Activated naive CD8-positive, alpha-beta T cell treated with anti-CD3 and anti-CD28 coated beads for 36 hours (primary cell): ENCODE data around the gene DLX3. TPM values are rescaled to one million over a fixed set of nuclear protein-coding genes. Genes with fewer than 3 reads are reported as not detected.

Experiments used
- DNase-seq: peaks from one replicate; pipeline ENCODE4 v3.0.0; 2021
- H3K27ac Mint-ChIP-seq: one replicate; pipeline ENCODE4 v1.8.0; 2022; ENCODE audit warnings: mild to moderate bottlenecking, moderate library complexity, mixed read lengths
- H3K27me3 Mint-ChIP-seq: one replicate; pipeline ENCODE4 v1.8.0; 2022; ENCODE audit warnings: mild to moderate bottlenecking, mixed read lengths
- H3K36me3 Mint-ChIP-seq: one replicate; pipeline ENCODE4 v1.8.0; 2021; ENCODE audit warnings: mild to moderate bottlenecking, mixed read lengths
- H3K4me1 Mint-ChIP-seq: one replicate; pipeline ENCODE4 v1.8.0; 2021; ENCODE audit warnings: mixed read lengths
- H3K4me3 Mint-ChIP-seq: one replicate; pipeline ENCODE4 v1.8.0; 2022; ENCODE audit warnings: mild to moderate bottlenecking, moderate library complexity, mixed read lengths
- H3K9me3 Mint-ChIP-seq: one replicate; pipeline ENCODE4 v1.8.0; 2022; ENCODE audit warnings: mixed read lengths
- total RNA-seq, 2 experiments: library from RNA; stranded (reverse); gene quantifications; one replicate each; pipeline ENCODE4 v1.2.3, GENCODE V29; 2021

The DLX3 gene
- total RNA-seq, 2 experiments from 2014 or later = 0.16 to 0.19 TPM

- Mint-ChIP-seq H3K4me3 (no peak overlapping the region), H3K36me3 (no peaks in the 10 kb centered on the region), H3K4me1 (peaks cover 7% of the 10 kb centered on the region), H3K27ac (no peak overlapping the region), H3K9me3 (no peaks in the 10 kb centered on the region), H3K27me3 (peaks cover 67% of the 10 kb centered on the region)
- DNase-seq = no peak
These were observed 19.5 kb downstream of the DLX3 start for GRCh38 chr17:49975531-49975930.

- peaks cover 76% of the 10 kb centered on the region for H3K27me3 Mint-ChIP-seq
- no peak for DNase-seq
- peaks cover 15% of the 10 kb centered on the region for H3K4me1 Mint-ChIP-seq
- H3K27ac Mint-ChIP-seq = no peak overlapping the region
- H3K4me3 Mint-ChIP-seq = no peak overlapping the region
- no peaks in the 10 kb centered on the region for H3K9me3 Mint-ChIP-seq
- H3K36me3 Mint-ChIP-seq = no peaks in the 10 kb centered on the region
These were observed 21.8 kb downstream of the DLX3 start for GRCh38 chr17:49973271-49973615.

GRCh38 chr17:49972486-49973270, 22.3 kb downstream of the DLX3 start:
- H3K27me3 Mint-ChIP-seq = peaks cover 78% of the 10 kb centered on the region
- no peaks in the 10 kb centered on the region for H3K9me3 Mint-ChIP-seq
- H3K4me1 Mint-ChIP-seq = peaks cover 15% of the 10 kb centered on the region
- H3K4me3 Mint-ChIP-seq = peak overlapping the region; percentile 18
- H3K27ac Mint-ChIP-seq = no peak overlapping the region
- DNase-seq = no peak
- no peaks in the 10 kb centered on the region for H3K36me3 Mint-ChIP-seq

GRCh38 chr17:49971848-49972485, 23.1 kb downstream of the DLX3 start:
- no peaks in the 10 kb centered on the region for H3K9me3 Mint-ChIP-seq
- no peaks in the 10 kb centered on the region for H3K36me3 Mint-ChIP-seq
- peaks cover 84% of the 10 kb centered on the region for H3K27me3 Mint-ChIP-seq
- H3K27ac Mint-ChIP-seq = no peak overlapping the region
- no peak overlapping the region for H3K4me3 Mint-ChIP-seq
- DNase-seq = no peak
- H3K4me1 Mint-ChIP-seq = peaks cover 15% of the 10 kb centered on the region

- Mint-ChIP-seq H3K36me3 (no peaks in the 10 kb centered on the region), H3K4me3 (peak overlapping the region; percentile 24)
These were observed 23.7 kb downstream of the DLX3 start for GRCh38 chr17:49971199-49971847.

GRCh38 chr17:49970498-49970897, 24.5 kb downstream of the DLX3 start:
- Mint-ChIP-seq H3K27ac (no peak overlapping the region), H3K4me3 (no peak overlapping the region), H3K9me3 (no peaks in the 10 kb centered on the region), H3K4me1 (peaks cover 17% of the 10 kb centered on the region), H3K27me3 (peaks cover 88% of the 10 kb centered on the region), H3K36me3 (no peaks in the 10 kb centered on the region)
- DNase-seq = no peak

More at GRCh38 chr17:49971199-49971847, 23.7 kb downstream of the DLX3 start:
- no peaks in the 10 kb centered on the region for H3K9me3 Mint-ChIP-seq
- no peak for DNase-seq
- H3K4me1 Mint-ChIP-seq = peaks cover 15% of the 10 kb centered on the region
- no peak overlapping the region for H3K27ac Mint-ChIP-seq
- peaks cover 85% of the 10 kb centered on the region for H3K27me3 Mint-ChIP-seq

GRCh38 chr17:49969795-49970389, 25.1 kb downstream of the DLX3 start:
- peak overlapping the region; percentile 35 for H3K4me3 Mint-ChIP-seq
- no peaks in the 10 kb centered on the region for H3K36me3 Mint-ChIP-seq
- no peaks in the 10 kb centered on the region for H3K9me3 Mint-ChIP-seq
- no peak overlapping the region for H3K27ac Mint-ChIP-seq
- H3K4me1 Mint-ChIP-seq = peaks cover 21% of the 10 kb centered on the region
- no peak for DNase-seq
- peaks cover 88% of the 10 kb centered on the region for H3K27me3 Mint-ChIP-seq

- H3K4me3 Mint-ChIP-seq = peak within 1 kb of the TSS; percentile 87
- peaks cover 90% of the 10 kb centered on the region for H3K27me3 Mint-ChIP-seq
- no peak for DNase-seq
- H3K36me3 Mint-ChIP-seq = no peaks in the 10 kb centered on the region
- peak within 1 kb of the TSS; percentile 79 for H3K27ac Mint-ChIP-seq
- no peaks in the 10 kb centered on the region for H3K9me3 Mint-ChIP-seq
- H3K4me1 Mint-ChIP-seq = peaks cover 28% of the 10 kb centered on the region
These were observed 25.8 kb downstream of the DLX3 start, which contains the start of gene DLX4 for GRCh38 chr17:49969134-49969759. TSS of gene DLX4 (plus strand) at chr17:49969190. CDS start at chr17:49969469, 279 bp downstream.

GRCh38 chr17:49968405-49969133, 26.5 kb downstream of the DLX3 start:
- H3K4me3 Mint-ChIP-seq = peak overlapping the region; percentile 87
- H3K27ac Mint-ChIP-seq = peak overlapping the region; percentile 79
- no peaks in the 10 kb centered on the region for H3K9me3 Mint-ChIP-seq
- no peaks in the 10 kb centered on the region for H3K36me3 Mint-ChIP-seq
- peaks cover 35% of the 10 kb centered on the region for H3K4me1 Mint-ChIP-seq
- DNase-seq = peak; percentile 81
- H3K27me3 Mint-ChIP-seq = peaks cover 90% of the 10 kb centered on the region

- DNase-seq = no peak
- Mint-ChIP-seq H3K27ac (no peak overlapping the region), H3K4me3 (peak overlapping the region; percentile 46), H3K9me3 (no peaks in the 10 kb centered on the region), H3K36me3 (no peaks in the 10 kb centered on the region), H3K4me1 (peaks cover 36% of the 10 kb centered on the region), H3K27me3 (peaks cover 90% of the 10 kb centered on the region)
These were observed 27.2 kb downstream of the DLX3 start for GRCh38 chr17:49967621-49968404.

GRCh38 chr17:49967205-49967604, 27.8 kb downstream of the DLX3 start:
- no peak for DNase-seq
- Mint-ChIP-seq H3K4me1 (peaks cover 34% of the 10 kb centered on the region), H3K27me3 (peaks cover 90% of the 10 kb centered on the region), H3K36me3 (no peaks in the 10 kb centered on the region), H3K9me3 (no peaks in the 10 kb centered on the region), H3K27ac (no peak overlapping the region), H3K4me3 (no peak overlapping the region)

GRCh38 chr17:49966767-49967166, 28.3 kb downstream of the DLX3 start:
- H3K36me3 Mint-ChIP-seq = no peaks in the 10 kb centered on the region
- no peak overlapping the region for H3K27ac Mint-ChIP-seq
- no peak overlapping the region for H3K4me3 Mint-ChIP-seq
- H3K9me3 Mint-ChIP-seq = no peaks in the 10 kb centered on the region
- H3K4me1 Mint-ChIP-seq = peaks cover 34% of the 10 kb centered on the region
- no peak for DNase-seq
- H3K27me3 Mint-ChIP-seq = peaks cover 90% of the 10 kb centered on the region

GRCh38 chr17:49965524-49965909, 29.5 kb downstream of the DLX3 start:
- Mint-ChIP-seq H3K27ac (no peak overlapping the region), H3K27me3 (peaks cover 85% of the 10 kb centered on the region), H3K4me1 (peaks cover 28% of the 10 kb centered on the region), H3K36me3 (no peaks in the 10 kb centered on the region), H3K9me3 (no peaks in the 10 kb centered on the region), H3K4me3 (no peak overlapping the region)
- DNase-seq = no peak
